ENCODE data around the gene SLC25A42. TPM values are rescaled to one million over a fixed set of nuclear protein-coding genes. Genes with fewer than 3 reads are reported as not detected.
A peak's percentile ranks its signal among the peaks of the same experiment; 100 is the strongest.

Gene SLC25A42
- total and polyA plus RNA-seq, 2 of the 13 experiments (the other 11 are each of a cell fraction or from before 2014, with no cell fraction given), result 12.8 to 18.3 TPM

- TF ChIP-seq RXRB (CRISPR knock-in tag; IDR thresholded peaks at IDR 0.05; ENCODE audit: borderline replicate concordance) (peak; percentile 39; the same call in 1 of the 2 replicates), NCOR1 (IDR thresholded peaks at IDR 0.05; ENCODE audit: borderline replicate concordance, low read length) (peak; percentile 75; the same call in 1 of the 2 replicates), CHD2 (IDR thresholded peaks at IDR 0.05; ENCODE audit: low read depth, low read length) (0 out of 2 replicates have a peak, but pooled peaks have one; percentile 33), MIER3 (CRISPR knock-in tag; IDR thresholded peaks at IDR 0.05; ENCODE audit: borderline replicate concordance) (peak; percentile 36; the same call in 1 of the 2 replicates), BORCS8-MEF2B (CRISPR knock-in tag; IDR thresholded peaks at IDR 0.05) (peak; percentile 65; the same call in 1 of the 2 replicates), POGZ (CRISPR knock-in tag; IDR thresholded peaks at IDR 0.05) (0 out of 2 replicates have a peak, but pooled peaks have one; percentile 19), SMARCE1 (IDR thresholded peaks at IDR 0.05; ENCODE audit: borderline replicate concordance) (no peak), CC2D1A (CRISPR knock-in tag; IDR thresholded peaks at IDR 0.05) (no peak), AKNA (CRISPR knock-in tag; IDR thresholded peaks at IDR 0.05; ENCODE audit: borderline replicate concordance) (no peak), ZNF788 (CRISPR knock-in tag; IDR thresholded peaks at IDR 0.05; ENCODE audit: borderline replicate concordance) (peak; percentile 45; the same call in 1 of the 2 replicates), JUN (CRISPR knock-in tag; IDR thresholded peaks at IDR 0.05) (0 out of 2 replicates have a peak, but pooled peaks have one; percentile 34), ZNF335 (CRISPR knock-in tag; IDR thresholded peaks at IDR 0.05) (peak; percentile 29; the same call in 1 of the 2 replicates), ZKSCAN1 (IDR thresholded peaks at IDR 0.05; ENCODE audit: low read length) (no peak), RBM39 (IDR thresholded peaks at IDR 0.05; ENCODE audit: low read depth, low read length, poor library complexity, severe bottlenecking) (peak; percentile 95), POLR2G (IDR thresholded peaks at IDR 0.05; ENCODE audit: low read depth, low read length) (peak; percentile 85)
Measured at GRCh38 chr19:19063183-19064097, at the start of gene SLC25A42 (continued).

All from HepG2 (cell line).